GM18502 (cell line): ENCODE data around the gene SH2D6.
A peak's percentile ranks its signal among the peaks of the same experiment; 100 is the strongest.
"Not testable (repeated sequence)": the region's sequence is repeated elsewhere in the genome, so short reads cannot be mapped to it uniquely, and the experiment has no call there.

Source experiments
- ATAC-seq: cut with Tn5 transposase; IDR thresholded peaks from one replicate; pipeline ENCODE4 v1.9.1; 2021; ENCODE audit warnings: mild to moderate bottlenecking; ENCODE audit not compliant: unreplicated experiment, poor library complexity

Gene SH2D6

DNA sequence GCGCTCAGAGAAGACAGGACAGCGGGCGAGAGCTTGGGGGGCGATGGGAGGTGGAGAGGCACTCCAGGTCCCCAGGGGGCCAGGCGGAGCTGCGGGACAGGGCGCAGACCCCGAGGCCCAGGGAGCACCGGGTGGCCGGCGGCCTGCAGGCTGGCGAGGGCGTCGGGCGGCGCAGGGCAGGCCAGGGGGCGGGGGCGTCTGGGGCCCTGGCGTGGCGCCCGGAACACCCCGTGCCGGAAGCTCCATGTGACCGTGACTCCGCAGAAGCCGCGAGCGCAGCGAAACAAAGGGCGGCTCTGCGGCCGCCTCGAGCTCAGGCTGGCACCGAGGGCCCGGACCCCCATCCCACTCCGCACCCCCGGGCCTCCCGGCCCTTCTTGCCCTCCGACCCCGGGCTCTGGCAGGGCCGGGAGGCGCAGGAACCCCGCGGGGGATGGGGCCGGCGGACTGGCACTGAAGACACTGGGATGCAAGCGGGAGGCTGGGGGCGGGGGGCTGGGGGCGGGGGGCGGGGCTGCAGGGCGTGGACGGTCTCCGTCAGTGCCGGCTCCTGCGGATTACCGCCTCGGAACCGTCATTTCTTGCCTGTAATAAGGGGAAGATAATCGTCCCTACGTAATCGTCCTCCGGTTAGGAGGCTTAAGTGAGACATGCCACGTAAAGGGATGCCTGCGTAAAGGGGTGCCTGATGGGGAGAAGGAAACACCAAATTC, 19.1 kb downstream of the SH2D6 start:
- ATAC-seq = peak; percentile 85

DNA sequence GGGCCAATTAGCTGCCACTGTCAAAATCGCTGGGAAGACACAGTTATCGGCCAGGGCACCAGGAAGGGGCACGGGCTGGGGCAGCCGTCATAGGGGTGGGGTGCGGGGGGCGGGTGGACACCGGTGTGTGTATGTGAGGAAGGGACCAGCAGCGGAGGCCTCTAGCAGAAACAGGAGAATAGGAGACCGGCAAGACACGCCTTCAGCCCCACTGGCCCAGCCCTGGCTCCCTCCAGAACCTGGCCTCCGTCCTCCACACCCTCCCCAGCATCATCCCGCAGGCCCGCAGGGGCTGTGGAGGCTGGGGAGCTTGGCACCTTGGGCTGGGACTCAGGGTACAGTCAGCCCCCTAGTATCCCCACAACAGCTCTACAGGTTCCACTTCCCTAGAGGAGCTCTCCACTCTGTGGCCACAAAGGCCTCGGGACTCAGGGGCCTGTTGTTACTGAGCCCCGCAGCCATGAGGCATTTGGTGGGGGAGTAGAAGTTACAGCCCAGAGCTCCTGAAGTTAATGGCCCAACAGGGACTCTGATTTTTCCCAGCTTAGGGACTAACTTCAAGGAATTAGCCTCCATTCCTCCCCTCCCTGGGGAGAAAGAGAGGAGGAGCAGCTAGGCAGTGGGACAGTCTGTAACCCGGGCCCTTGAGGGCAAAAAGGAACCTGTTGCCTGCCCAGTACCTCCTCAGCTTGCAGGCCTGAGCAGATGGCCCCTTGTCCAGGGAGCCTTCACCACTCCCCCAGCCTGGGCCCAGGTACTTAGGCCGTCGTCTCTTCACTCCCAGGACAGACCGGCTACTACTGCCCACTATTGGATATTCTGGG, 19.9 kb downstream of the SH2D6 start:
- ATAC-seq = no peak

DNA sequence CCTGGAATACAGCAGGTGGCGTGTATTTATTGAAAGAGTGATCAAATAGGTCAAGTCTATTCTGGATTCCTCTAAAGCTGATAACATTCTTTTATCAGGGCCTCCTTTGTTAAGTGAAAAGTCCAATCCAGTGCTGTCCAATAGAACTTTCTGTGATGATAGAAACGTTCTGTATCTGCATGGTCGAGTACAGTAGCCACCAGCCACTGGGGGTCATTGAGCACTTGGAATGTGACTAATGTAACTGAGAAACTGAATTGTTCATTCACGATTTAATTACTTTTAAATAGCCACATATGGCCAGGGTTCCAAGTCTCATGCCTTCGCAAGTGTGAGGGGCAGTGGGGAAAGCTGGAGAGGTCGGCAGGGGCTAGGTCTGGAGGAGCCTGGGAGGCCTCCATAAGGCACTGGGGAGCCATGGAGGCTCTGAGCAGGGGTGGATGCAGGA, 20.5 kb downstream of the SH2D6 start:
- ATAC-seq = no peak

DNA sequence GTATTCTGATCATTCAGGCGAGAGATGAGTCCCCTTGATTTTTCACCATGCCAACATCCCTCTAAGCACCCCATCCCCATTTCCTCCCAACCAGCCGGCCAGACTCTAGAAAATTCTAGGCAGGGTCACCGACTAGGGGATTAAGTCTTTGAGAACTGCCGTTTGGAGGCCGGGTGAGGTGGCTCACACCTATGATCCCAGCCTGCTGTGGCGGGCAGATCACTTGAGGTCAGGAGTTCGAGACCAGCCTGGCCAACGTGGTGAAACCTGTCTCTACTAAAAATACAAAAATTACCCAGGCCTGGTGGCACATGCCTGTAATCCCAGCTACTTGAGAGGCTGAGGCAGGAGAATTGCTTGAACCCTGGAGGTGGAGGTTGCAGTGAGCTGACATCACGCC, 21.1 kb downstream of the SH2D6 start:
- ATAC-seq = not testable (repeated sequence)

DNA sequence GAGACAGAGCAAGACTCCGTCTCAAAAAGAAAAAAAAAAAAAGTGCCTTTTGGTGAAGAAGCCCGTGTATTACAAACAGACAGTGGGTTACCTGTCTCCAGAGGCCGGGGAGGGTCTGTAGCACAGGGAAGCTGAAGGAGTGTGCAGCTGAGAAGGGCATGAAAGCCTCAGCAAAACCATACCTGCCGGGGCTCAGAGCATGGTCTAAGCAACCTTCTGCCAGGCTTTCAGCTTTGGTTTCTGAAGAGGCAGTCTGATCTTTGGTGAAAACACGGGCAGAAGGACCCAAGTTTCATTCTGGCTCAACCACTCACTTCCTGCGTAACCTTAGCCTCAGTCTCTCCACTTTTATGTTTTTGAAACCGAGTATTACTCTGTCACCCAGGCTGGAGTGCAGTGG, 21.5 kb downstream of the SH2D6 start:
- ATAC-seq = no peak

DNA sequence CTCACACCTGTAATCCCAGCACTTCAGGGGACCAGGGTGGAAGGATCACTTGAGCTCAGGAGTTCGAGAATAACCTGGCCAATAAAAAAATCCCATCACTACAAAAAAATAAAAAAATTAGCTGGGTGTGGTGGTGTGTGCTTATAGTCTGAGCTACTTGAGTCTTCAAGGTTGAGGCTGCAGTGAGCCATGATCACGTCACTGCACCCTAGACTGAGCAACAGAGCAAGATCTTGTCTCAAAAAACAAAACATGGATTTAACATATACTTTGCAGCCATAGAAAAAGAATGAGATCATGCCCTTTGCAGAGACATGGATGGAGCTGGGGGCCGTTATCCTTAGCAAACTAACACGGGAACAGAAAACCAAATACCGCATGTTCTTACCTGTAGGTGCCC, 22.2 kb downstream of the SH2D6 start:
- no peak for ATAC-seq

DNA sequence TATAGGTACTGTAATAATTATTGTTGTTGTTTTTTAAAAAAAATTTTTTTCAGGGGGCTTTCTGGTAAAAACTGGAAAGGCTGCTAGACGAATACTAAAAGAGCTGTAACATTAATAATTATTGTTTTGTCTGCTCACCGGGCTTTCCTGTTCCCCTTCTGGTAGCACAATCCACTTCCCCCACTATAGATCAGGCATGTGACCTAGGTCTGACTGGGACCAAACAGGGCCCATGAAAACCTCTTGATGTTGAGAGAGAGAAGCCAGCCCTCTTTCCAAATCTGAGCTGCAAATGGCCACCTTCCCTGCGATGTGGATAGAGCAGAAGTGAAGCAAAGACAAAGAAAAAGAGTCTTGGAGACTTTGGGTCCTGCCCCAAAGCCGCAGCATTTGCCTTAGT, 23.4 kb downstream of the SH2D6 start:
- ATAC-seq = no peak

DNA sequence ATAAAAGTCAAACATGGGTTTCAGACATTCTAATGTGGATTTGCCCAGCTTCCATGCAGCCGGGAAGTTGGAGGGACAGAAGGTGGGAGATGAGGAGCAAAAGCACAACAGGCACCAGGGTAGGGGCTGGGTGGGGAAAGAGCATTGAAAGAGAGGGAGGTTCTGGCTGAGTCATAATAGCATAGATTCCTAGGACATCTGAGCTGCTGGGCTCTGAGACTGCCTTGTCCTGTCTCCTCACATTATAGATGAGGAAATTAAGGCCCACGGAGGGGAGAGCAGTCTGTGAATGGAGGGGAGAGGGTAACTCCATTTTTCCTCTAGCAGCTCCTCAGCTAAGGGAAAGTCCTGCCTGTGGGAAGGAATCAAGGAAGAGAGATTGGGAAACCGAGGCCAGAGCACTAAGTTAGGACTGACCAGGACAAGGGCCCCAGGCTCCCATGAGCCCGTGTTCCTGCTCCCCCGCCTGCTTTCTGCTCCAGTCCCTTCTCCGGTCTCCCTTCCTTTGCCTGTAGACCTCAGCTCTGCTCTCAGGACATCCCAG, 26.2 kb downstream of the SH2D6 start:
- no peak for ATAC-seq

DNA sequence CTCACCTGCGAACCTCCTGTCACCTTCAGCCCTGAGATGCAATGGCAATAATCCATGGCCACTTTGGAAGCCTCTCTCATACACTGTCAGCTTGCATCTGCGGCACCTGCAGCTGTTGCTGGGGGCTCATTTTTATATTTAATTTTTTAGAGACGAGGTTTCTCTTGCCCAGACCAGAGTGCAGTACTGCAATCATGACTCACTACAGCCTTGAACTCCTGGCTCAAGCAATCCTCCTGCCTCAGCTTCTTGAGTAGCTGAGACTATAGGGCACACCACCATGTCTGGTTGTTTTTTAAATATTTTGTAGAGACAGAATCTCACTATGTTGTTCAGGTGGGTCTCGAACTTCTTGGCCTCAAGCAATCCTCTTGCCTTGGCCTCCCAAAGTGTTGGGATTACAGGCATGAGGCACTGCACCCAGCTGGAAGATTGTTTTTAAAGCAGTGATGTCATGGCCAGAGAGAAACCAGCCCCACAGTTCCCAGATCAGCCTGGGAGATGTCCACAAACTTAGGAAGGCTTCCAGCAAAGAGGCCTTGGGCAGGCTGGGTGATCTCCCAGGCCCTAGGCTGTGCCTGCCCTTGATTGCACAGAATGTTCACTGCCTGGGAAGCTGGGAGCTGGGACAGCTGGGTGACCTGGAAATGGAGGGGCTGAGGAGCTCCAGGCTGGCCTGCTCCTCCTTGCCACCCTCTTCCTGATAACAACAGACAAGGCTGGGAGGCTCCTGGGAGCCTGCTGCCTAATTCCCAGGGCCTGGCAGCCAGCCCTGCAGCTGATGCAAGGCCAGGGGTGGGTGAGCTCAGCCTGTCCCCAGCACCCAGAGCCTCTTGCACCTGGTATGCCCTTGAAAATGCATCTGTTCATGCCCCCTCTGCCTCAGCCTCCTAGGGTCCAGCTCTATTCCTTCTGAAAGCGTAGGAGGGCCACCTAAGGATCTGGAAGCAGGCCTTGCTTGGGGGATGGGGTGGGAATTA, 27.1 kb downstream of the SH2D6 start:
- no peak for ATAC-seq

DNA sequence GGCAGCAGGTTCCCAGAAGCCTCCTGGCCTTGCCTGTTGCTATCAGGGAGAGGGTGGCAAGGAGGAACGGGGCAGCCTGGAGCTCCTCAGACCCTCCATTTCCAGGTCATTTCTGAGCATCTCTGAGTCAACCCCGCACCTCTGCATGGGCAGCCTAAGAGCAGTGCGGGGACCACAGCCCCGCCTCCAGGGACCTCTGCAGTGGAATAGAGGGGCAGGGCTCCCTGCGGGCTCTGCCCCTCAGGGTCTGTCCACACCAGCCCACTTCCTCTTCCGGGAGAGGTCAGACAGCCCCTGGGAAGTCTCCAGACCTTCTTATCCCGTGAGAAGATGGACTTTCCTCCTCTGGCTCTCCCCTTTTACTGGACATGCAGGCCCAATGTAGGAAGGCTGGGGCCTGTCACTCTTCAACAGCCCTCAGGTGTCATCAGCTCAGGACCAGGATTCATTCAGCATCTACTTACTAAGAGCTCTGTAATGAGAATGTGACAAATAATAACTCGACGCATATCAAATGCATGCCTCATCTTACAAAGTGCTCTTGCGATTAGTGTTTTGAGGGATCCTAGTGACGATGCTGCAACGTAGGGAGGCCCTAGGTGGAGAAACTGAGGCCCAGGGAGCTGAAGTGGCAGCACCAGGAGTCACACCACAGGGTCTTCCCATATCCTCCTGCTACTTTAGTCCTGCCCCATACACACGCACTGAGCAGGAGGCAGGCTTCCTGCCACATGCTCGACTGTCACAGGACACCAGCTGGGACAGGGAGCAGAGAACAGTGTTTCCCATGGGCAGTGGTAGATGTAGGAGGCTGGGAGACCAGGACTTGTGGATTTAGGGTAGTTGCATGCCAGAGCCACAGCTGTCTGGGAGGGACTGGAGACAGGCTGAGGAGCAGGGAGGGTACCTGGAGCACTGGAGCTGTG, 28.0 kb downstream of the SH2D6 start:
- no peak for ATAC-seq

DNA sequence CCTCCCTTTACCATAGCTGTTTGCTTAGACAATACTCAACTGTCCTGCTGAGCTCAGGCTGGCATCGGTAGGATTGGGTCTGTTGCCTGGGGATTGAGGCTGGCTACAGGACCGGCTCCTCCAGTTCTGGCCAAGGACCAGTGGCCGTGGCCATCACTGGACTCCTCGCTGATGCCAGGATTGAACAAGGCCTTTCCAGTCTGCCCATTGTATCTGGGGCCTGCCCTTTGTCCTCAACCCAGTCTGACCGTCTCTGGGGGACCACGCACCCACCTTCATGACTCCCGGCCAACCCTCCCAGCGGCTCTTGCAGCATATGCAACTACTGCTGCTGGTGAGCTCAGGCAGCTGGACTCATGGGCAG, 28.7 kb downstream of the SH2D6 start:
- ATAC-seq = no peak

DNA sequence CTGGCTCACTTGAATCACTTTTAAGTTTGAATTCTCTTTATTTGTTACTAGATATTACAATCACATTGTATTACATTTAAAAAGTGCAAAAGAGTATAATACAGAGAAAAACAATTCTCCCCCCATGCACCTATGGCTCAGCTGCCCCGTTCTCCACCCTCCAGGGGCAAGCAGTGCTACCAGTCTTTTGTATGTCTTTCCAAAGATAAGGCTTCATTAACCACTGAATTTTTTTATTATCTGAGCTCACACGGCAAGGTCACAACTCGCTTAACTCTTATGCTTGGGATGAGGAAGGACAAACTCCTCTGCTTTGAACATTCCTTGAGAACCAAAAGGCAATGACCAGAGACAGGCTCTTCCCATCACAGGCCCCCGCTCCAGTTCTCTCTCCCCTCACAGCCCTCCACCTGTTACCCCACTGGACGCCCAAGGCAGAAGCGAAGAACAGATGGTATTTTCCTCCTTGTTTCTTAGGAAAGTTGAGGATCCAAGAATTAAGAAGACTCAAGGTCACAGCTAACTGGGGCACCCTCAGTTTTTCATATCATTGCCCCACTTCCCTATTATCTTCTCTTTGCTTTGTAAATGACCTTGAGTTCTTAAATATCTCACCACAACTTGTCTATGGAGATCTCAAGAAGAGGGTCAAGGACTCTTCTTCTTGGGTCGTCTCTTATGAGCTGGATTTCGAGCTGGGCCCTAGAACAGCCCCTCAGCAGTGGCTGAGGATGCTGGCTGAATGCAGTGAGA, 30.1 kb downstream of the SH2D6 start:
- ATAC-seq = no peak

DNA sequence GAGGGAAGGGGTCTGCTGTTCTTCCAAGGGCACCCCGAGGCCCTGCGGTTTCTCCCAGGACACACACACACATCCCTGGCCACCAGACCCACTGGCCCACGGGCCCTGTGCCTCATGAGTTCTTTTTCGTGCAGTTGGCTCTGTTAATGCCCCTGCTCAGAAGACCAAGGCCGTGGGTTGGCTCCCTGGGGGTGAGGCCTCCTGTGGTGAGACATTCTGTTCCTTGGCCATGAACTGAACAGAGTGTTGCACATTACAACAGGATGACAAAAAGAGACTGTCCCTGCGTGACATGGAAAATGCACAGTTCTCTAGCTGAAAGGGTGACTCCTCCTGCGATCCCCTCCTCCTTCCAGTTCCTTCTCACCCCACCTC, 30.7 kb downstream of the SH2D6 start:
- no peak for ATAC-seq

DNA sequence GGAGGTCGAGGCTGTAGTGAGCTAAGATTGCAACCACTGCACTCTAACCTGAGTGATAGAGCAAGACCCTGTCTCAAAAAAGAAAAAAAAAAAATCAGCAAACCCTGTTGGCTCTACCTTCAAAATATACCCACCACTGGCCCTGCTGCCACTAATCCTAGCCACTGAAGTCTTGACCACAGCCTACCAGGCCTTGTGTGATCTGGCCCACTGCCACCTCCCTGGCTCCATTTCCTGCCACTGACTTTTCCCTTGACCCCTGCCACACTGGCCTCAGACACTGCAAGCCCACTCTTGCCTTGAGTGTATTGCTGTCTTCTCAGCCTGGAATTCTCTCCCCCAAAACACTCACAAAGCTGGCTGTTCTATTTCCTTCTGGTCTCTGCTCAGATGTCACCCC, 33.7 kb downstream of the SH2D6 start:
- ATAC-seq = no peak

DNA sequence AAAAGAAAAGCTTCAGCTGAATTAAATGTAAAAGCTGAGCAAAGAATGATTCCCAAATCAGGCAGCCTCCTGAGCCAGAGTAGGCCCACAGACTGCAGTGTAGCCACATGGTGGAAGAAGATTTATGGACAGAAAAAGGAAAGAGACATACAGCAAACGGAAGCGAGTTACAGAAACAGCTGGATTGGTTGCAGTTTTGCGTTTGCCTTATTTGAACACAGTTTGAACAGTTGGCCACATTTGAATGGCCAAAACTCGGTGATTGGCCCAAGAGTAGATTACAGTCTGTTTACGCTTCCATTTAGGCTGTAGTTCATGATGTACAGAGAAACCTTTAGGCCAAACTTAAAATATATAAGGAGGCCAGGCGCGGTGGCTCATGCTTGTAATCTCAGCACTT, 35.1 kb downstream of the SH2D6 start:
- no peak for ATAC-seq

DNA sequence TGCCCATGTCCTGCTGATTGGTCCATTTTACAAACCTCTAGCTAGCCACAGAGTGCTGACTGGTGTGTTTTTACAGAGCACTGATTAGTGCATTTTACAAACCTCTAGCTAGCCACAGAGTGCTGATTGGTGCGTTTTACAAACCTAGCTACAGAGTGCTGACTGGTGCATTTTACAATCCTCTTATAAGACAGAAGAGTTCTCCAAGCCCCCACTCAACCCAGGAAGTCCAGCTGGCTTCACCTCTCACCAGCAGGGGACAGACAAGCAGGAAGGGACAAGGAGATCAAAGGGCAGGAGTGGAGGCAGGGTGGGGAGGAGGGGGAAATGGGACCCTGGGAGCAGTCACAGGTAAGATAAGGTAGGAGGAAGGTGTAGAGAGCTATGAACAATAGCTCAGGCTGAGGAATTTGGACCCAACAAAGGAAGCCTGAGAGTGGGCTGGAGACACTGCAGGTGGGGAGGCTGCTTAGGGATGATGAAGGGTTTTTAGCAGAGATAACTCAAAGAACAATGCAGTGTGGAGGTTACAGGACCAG, 37.1 kb downstream of the SH2D6 start:
- ATAC-seq = no peak

DNA sequence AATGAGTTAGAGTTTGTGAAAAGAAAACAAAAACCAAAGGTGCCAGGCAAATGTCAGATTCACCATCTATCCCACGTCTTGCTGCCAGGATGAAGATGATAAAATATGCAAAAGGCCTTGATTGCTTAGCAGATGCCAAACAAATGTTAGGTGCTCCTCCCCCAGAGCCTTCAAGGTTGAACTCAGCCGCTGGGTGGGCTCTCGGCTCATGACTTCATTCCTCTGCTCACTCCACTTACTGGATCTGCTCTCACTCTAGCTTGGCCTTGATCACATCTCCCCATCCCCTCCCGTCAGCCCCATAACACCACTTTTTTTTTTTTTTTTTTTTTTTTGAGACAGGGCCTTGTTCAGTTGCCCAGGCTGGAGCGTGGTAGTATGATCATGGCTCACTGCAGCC, 38.5 kb downstream of the SH2D6 start:
- no peak for ATAC-seq

DNA sequence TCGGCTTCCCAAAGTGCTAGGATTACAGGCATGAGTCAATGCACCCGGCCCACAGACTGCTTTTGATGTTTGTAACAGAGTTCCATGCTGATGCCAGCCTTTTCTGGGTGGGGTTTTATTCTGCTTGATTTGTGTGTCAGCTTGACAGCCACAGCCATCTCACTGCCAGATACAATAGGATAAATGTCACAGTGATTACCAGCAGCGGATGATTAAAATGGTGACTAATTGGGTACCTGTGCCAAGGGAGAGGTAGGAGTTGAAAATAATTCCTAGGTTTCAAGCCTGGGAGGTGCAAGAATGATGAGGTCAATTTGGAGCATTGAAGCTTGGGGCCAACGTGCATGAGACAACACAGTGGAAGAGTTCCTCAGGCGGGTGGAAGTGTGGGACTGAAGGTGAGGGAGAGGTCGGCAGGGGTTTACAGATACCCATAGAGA, 39.4 kb downstream of the SH2D6 start:
- no peak for ATAC-seq
